Measurements from ENCODE around the gene LAMTOR3. TPM values are rescaled to one million over a fixed set of nuclear protein-coding genes. Genes with fewer than 3 reads are reported as not detected.

The LAMTOR3 gene
- total RNA-seq, 1 experiment from 2014 or later: 58.9 TPM

- DNase-seq (ENCODE audit: low read depth): no peak
Measured at GRCh38 chr4:99861120-99861905, 32.9 kb downstream of the LAMTOR3 start.

GRCh38 chr4:99860521-99860920 lies 33.7 kb downstream of the LAMTOR3 start:
- DNase-seq (ENCODE audit: low read depth): no peak

DNA sequence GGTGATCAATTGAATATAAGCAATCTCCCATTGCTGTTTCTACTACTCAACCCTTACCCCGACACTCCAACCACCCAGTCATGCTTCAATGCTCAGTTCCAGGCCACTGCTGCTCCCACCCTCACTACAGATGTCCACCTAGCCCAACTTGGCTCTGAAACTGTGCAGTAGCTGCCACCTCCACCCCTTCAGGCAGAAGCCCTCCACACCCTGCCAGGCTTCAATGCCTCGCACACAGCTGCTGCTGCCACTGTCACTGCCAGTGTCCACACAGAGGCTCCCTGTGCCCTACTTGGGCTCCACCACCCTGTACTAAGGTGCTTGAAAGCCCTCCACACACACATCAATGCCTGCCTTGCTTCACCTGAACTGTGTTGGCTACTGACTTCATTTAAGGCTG lies 34.6 kb downstream of the LAMTOR3 start:
- DNase-seq (ENCODE audit: low read depth): no peak

- no peak for DNase-seq (ENCODE audit: low read depth)
Measured at GRCh38 chr4:99857307-99857706, 36.9 kb downstream of the LAMTOR3 start.

GRCh38 chr4:99856166-99856565 lies 38.1 kb downstream of the LAMTOR3 start:
- peak; percentile 53 for DNase-seq (ENCODE audit: low read depth)

DNA sequence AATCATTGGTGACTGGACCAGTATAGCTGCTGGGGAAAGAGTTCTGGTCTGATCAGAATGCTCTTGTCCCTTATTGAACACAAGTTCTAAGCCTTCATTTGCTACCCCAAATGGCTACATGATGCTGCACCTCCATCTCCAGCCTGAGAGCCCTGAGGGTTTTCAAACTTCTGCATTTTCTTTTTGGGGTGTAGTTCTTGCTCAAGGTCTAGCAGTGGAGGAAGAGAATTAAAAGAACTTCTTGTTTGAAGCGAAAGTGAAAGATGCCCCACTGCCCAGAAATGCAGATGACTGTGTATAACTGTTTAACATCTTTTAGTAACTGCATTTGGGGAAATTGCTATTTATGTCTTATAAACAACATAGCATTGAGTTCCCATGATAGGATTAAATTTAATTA lies 38.5 kb downstream of the LAMTOR3 start:
- DNase-seq (ENCODE audit: low read depth): no peak

DNA sequence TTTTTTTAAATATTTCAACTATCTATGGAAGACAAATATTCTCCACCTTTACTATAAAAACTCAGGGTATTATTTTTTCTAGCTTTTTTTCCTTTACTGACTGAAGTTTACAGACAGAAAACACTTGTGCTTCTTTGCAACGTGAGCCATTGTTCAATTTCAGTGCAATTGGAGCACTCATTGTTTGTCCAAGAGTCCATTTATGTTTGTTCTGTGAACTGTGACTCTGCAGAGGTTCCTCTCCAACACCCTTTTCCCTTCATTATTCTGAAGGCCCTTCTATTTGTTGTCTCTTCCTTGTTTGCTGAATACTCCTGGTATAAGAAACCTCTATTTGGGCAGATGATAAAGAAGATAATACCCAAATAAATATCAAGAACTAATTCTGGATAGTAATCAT lies 40.2 kb downstream of the LAMTOR3 start:
- DNase-seq (ENCODE audit: low read depth): no peak

DNA sequence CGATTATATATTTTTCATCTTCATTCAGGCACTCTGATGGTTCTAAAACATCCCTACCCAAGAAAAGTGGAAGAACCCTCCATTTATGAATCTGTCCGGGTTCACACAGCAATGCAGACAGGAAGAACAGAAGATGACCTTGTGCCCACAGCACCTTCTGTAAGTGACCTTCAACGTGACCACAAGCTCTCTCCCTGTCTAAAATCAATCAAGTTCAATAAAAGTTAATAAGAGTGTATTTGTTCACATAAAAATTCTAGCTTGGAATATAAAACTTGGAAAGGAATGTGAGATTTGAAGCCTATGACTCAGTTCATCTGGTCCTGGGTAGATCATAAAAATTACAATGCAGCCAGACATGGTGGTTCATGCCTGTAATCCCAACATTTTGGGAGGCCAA lies 41.0 kb downstream of the LAMTOR3 start:
- no peak for DNase-seq (ENCODE audit: low read depth)

- no peak for DNase-seq (ENCODE audit: low read depth)
Measured at GRCh38 chr4:99852199-99852749, 42.0 kb downstream of the LAMTOR3 start.

DNA sequence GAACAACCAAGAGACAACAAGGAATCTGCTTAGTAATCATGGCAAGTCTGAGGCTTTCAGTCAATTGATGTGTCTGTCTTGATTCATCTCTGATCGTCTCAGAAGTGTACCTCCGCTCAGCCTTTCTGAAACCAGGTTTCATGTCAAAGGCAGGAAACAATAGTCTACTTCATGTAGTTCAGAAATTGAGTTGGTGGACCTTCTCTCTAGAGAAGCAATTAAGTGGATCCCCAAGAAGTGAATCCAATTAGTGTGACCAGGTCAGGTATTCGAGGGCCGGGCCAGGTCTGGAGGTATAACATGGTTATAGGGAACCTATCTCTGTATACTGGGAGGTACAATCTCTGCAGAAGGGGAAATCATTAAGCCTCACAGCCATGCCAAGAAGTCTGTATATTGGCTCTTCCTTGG lies 45.6 kb downstream of the LAMTOR3 start:
- no peak for DNase-seq (ENCODE audit: low read depth)

- DNase-seq (ENCODE audit: low read depth): no peak
Measured at GRCh38 chr4:99847362-99847976, 46.8 kb downstream of the LAMTOR3 start.

DNA sequence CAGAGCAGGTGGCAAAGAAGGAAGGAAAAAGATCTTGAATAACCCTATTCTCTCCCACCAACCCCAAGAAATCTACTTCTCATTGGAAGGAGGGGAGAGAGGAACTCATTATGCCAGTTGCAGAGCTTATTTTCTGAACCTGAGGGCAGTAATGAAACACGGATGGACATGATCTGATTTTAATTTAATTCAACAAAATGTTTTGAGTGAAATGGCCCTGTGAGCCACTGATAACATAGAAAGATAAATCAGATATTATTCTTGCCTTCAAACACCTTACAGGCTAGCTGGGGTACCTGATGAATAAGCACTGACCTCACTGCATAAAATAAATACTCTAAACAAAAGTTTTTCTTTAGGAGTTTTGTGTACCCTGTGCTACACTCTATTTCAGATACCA lies 47.3 kb downstream of the LAMTOR3 start:
- no peak for DNase-seq (ENCODE audit: low read depth)

- no peak for DNase-seq (ENCODE audit: low read depth)
Measured at GRCh38 chr4:99845708-99846469, 48.3 kb downstream of the LAMTOR3 start.

DNA sequence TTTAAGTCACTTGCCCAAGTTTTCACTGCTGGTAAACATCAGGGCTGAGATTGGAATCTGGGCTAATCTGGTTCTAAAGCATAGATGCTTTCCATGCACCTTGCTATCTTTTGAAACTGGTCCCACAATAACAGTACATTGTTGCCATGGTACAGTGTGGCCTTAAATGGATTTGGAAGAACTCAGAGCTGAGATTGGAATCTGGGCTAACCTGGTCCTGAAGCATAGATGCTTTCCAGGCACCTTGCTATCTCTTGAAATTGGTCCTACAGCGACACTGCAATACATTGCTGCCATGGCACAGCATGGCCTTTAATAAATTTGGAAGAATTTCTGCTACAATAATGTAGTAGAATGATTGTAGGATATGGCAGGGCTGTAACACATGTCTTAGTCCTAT lies 49.0 kb downstream of the LAMTOR3 start:
- no peak for DNase-seq (ENCODE audit: low read depth)

DNA sequence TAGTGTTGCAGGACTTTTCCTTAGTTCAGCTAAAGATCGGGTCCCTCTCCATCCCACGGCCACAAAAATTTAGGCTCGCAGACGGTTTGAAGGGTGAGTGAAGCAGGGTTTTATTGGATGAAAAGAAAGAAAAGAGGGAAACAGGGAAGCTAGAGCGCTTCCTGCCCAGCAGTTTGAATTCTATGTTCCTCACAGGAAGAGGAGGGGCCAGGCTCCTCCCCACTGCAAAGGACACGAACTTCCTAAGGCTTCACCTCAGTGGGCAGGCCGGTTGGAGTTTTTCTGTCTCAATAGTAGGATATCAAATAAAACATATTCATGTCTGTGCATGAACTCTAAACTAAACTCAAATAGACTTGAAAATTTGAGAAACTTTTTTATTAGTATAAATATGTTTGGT lies 50.2 kb downstream of the LAMTOR3 start:
- DNase-seq (ENCODE audit: low read depth): no peak

GRCh38 chr4:99843413-99843812 lies 50.8 kb downstream of the LAMTOR3 start:
- no peak for DNase-seq (ENCODE audit: low read depth)

DNA sequence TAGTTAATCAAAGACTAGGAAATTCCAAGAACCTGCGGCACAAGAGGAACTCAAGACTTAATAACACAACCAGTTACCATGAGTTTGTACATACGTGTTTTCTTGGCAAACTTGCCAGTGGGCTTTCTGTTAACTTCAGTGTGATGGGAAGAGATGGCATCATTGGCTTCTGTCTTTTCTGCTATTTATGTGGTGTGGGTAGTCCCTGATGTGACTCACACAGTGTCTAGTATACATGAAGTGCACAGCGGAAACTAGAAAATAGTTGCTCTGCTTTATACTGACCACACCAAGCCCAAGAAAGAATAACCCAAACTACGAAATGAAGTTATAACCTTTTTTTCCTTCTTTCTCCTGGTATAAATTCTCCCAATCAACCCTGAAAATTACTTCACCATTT lies 53.1 kb downstream of the LAMTOR3 start:
- DNase-seq (ENCODE audit: low read depth): no peak

GRCh38 chr4:99838927-99839326 lies 55.3 kb downstream of the LAMTOR3 start:
- no peak for DNase-seq (ENCODE audit: low read depth)

GRCh38 chr4:99835942-99836341 lies 58.3 kb downstream of the LAMTOR3 start:
- no peak for DNase-seq (ENCODE audit: low read depth)

- no peak for DNase-seq (ENCODE audit: low read depth)
Measured at GRCh38 chr4:99834569-99834968, 59.7 kb downstream of the LAMTOR3 start.

DNA sequence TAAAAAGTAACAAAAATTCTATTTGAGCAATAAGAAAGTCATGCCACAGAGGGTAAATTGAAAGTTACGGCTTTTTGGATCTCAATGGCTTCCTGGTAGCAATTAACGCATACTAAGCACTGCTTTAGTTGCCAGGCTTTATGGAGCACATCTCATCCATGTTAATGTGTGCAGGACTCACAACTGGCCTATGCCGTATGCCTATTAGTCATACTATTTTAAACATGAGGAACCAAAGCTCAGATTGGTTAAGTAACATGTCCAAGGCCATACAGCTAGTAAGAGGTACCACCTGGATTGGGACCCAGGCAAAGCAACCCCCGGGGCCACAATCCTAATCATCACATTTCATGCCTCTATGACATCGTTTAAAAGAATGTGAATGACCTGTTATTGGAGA lies 60.5 kb downstream of the LAMTOR3 start:
- no peak for DNase-seq (ENCODE audit: low read depth)

- no peak for DNase-seq (ENCODE audit: low read depth)
Measured at GRCh38 chr4:99832758-99833157, 61.5 kb downstream of the LAMTOR3 start.

DNA sequence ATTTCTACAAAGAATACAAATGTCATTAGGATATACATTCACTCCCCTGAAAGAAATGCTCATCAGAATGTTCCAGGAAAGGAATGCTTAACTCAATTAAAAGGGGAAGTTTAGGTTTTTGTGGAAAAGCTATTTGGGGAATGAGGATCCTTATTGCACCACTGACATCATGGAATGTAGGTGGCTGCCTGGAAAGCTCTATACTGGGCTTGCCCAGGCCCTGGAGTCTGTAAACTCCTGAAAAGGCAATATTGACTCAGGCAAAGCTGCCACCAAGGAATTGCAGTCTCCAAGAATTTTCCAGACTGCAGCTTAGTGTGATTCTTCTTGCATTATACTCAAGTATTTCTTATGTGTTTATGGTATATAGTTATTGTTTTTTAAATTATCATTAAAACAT lies 61.9 kb downstream of the LAMTOR3 start:
- no peak for DNase-seq (ENCODE audit: low read depth)
